HG02938 (cell line): ENCODE data around the gene ANKS3.

Experiments used
- ATAC-seq: cut with Tn5 transposase; IDR thresholded peaks from one replicate; pipeline ENCODE4 v1.9.1; 2021; ENCODE audit warnings: mild to moderate bottlenecking, moderate library complexity; ENCODE audit not compliant: unreplicated experiment

ANKS3 gene

GRCh38 chr16:4734063-4734729 lies at the start of gene ANKS3, which contains the start of gene DNAAF8:
Gene ANKS3, minus strand, starts transcription at chr16:4734271. Its CDS starts 4,122 bp downstream, at chr16:4730149.
Gene DNAAF8, plus strand, starts transcription at chr16:4734537. Its CDS starts 1,978 bp downstream, at chr16:4736515.
- ATAC-seq = peak; percentile 73

GRCh38 chr16:4783251-4783950 lies 49.3 kb upstream of the ANKS3 start:
- no peak for ATAC-seq

GRCh38 chr16:4780235-4780634 lies 46.2 kb upstream of the ANKS3 start:
- no peak for ATAC-seq

GRCh38 chr16:4778050-4778392 lies 44.0 kb upstream of the ANKS3 start:
- ATAC-seq = no peak

- no peak for ATAC-seq
Measured at GRCh38 chr16:4777339-4778049, 43.4 kb upstream of the ANKS3 start.

GRCh38 chr16:4776141-4776705 lies 42.2 kb upstream of the ANKS3 start:
- no peak for ATAC-seq

GRCh38 chr16:4775005-4775404 lies 40.9 kb upstream of the ANKS3 start:
- ATAC-seq = no peak

- no peak for ATAC-seq
Measured at GRCh38 chr16:4772351-4772750, 38.3 kb upstream of the ANKS3 start.

- no peak for ATAC-seq
Measured at GRCh38 chr16:4771646-4772045, 37.6 kb upstream of the ANKS3 start.

GRCh38 chr16:4769306-4769638 lies 35.2 kb upstream of the ANKS3 start:
- no peak for ATAC-seq

GRCh38 chr16:4768549-4769305 lies 34.7 kb upstream of the ANKS3 start:
- peak; percentile 45 for ATAC-seq

GRCh38 chr16:4767872-4768548 lies 33.9 kb upstream of the ANKS3 start:
- ATAC-seq = no peak

GRCh38 chr16:4766875-4767628 lies 33.0 kb upstream of the ANKS3 start, which contains the start of gene ZNF500:
Gene ZNF500, minus strand, starts transcription at chr16:4767162. Its CDS starts 1,184 bp downstream, at chr16:4765978.
- ATAC-seq = peak; percentile 76

GRCh38 chr16:4765511-4766474 lies 31.7 kb upstream of the ANKS3 start:
- no peak for ATAC-seq

- no peak for ATAC-seq
Measured at GRCh38 chr16:4763791-4764190, 29.7 kb upstream of the ANKS3 start.

GRCh38 chr16:4762205-4762604 lies 28.1 kb upstream of the ANKS3 start:
- ATAC-seq = no peak

- ATAC-seq = no peak
Measured at GRCh38 chr16:4760221-4760910, 26.3 kb upstream of the ANKS3 start.

- no peak for ATAC-seq
Measured at GRCh38 chr16:4755687-4756086, 21.6 kb upstream of the ANKS3 start.
